ENCODE data around the gene ZER1. TPM values are rescaled to one million over a fixed set of nuclear protein-coding genes. Genes with fewer than 3 reads are reported as not detected.

Gene ZER1
- total and polyA plus RNA-seq, 2 of the 8 experiments (the other 6 are each of a cell fraction or from before 2014, with no cell fraction given): 20.5 to 26.6 TPM

DNA sequence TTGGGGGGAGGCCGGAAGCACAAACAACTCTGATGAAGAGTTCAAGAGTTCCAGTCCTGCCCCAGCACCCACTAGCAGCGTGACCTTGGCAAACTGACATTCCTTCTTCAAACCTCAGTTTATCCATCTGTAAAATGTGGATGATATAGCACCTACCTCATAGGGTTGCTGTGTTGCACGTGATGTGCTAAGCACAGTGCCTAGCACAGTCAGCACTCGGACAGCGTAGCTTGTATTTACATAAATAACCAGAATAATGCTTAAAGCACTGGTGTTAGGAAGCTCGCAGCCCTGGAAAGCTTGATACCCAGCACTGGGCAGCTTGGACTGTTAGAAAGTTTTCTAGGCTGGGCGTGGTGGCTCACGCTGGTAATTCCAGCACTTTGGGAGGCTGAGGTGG lies 64.3 kb downstream of the ZER1 start (continued):
- no peak for TF ChIP-seq RBBP5 (IDR thresholded peaks at IDR 0.05; ENCODE audit: borderline replicate concordance, low read depth, low read length)
